DOHH2 (cell line): Measurements from ENCODE around the gene HTR2B.

Experiments used
- CTCF ChIP-seq: fragments of 200-600 bp; sonication (generic); IDR thresholded peaks from one replicate; pipeline ENCODE4 v1.5.1; 2014; ENCODE audit warnings: antibody characterized with exemption, mild to moderate bottlenecking, low read depth, low read length; ENCODE audit not compliant: poor library complexity, severe bottlenecking
- EZH2phosphoT487 ChIP-seq: fragments of 200-600 bp; sonication (generic); IDR thresholded peaks from 2 replicates; pipeline ENCODE4 v1.6.1; 2017; ENCODE audit warnings: borderline replicate concordance, mild to moderate bottlenecking, antibody characterized with exemption, low read length, moderate library complexity, mixed read lengths

- TF ChIP-seq CTCF: no peak
- no peak for TF ChIP-seq EZH2phosphoT487
Measured at GRCh38 chr2:231133365-231134099, 8.7 kb upstream of the HTR2B start.
